Hippocampal formation (tissue), 2 donors: ENCODE data around the gene CSNK2B.
"Not testable (repeated sequence)": the region's sequence is repeated elsewhere in the genome, so short reads cannot be mapped to it uniquely, and the experiment has no call there.

Experiments
- DNase-seq, 2 donors: peaks; one replicate each; lab custom pipeline; 2025; lab: John Stamatoyannopoulos, UW

The CSNK2B gene

GRCh38 chr6:31687860-31688693, 22.2 kb downstream of the CSNK2B start:
- no peak for DNase-seq

- no peak for DNase-seq
Observed at GRCh38 chr6:31689249-31690110, 23.6 kb downstream of the CSNK2B start.

- no peak for DNase-seq
Observed at GRCh38 chr6:31690231-31691077, 24.6 kb downstream of the CSNK2B start.

GRCh38 chr6:31691078-31691463, 25.2 kb downstream of the CSNK2B start:
- no peak for DNase-seq

- no peak for DNase-seq
Observed at GRCh38 chr6:31691564-31692108, 25.8 kb downstream of the CSNK2B start.

- DNase-seq: no peak
Observed at GRCh38 chr6:31692353-31692752, 26.5 kb downstream of the CSNK2B start.

- no peak for DNase-seq
Observed at GRCh38 chr6:31692886-31693285, 27.0 kb downstream of the CSNK2B start.

GRCh38 chr6:31693535-31693934, 27.7 kb downstream of the CSNK2B start:
- no peak for DNase-seq

GRCh38 chr6:31697555-31697954, 31.7 kb downstream of the CSNK2B start:
- DNase-seq: no peak

GRCh38 chr6:31700740-31701401, 35.0 kb downstream of the CSNK2B start:
- DNase-seq: no peak

GRCh38 chr6:31701666-31702404, 36.0 kb downstream of the CSNK2B start:
- DNase-seq: no peak

- DNase-seq: no peak
Observed at GRCh38 chr6:31702405-31702818, 36.5 kb downstream of the CSNK2B start.

GRCh38 chr6:31702819-31703716, 37.2 kb downstream of the CSNK2B start, which contains the start of gene ABHD16A:
Gene ABHD16A, minus strand, starts transcription at chr6:31703324. Its CDS starts 43 bp downstream, at chr6:31703281.
- peak; percentile 94 to 97 for DNase-seq

- DNase-seq: no peak
Observed at GRCh38 chr6:31705931-31706330, 40.1 kb downstream of the CSNK2B start.

- no peak for DNase-seq
Observed at GRCh38 chr6:31706599-31706998, 40.7 kb downstream of the CSNK2B start, which contains the start of gene LY6G6F. Gene LY6G6F, plus strand, starts transcription at chr6:31706866. Its CDS starts 41 bp downstream, at chr6:31706907.

GRCh38 chr6:31707701-31708100, 41.8 kb downstream of the CSNK2B start:
- no peak for DNase-seq

- DNase-seq: no peak
Observed at GRCh38 chr6:31708224-31708623, 42.3 kb downstream of the CSNK2B start.

GRCh38 chr6:31709157-31709556, 43.3 kb downstream of the CSNK2B start:
- not testable (repeated sequence) for DNase-seq
